HEK293 (cell line): Measurements from ENCODE around the gene SLC29A3.

ENCODE experiments used
- CTCF ChIP-seq: fragments of 450-650 bp; formaldehyde crosslinking; IDR thresholded peaks from 2 replicates; pipeline ENCODE4 v1.5.1; 2016; ENCODE audit warnings: missing biosample characterization, missing genetic modification characterization
- GLI4 ChIP-seq: fragments of 450-650 bp; formaldehyde crosslinking; IDR thresholded peaks from 2 replicates; pipeline ENCODE4 v1.5.1; 2016; ENCODE audit warnings: missing biosample characterization, missing genetic modification characterization
- IKZF3 ChIP-seq: fragments of 450-650 bp; IDR thresholded peaks from 2 replicates; pipeline ENCODE4 v1.5.0; 2018; ENCODE audit warnings: missing biosample characterization, mild to moderate bottlenecking, missing genetic modification characterization, moderate library complexity
- TSHZ1 ChIP-seq: fragments of 450-650 bp; formaldehyde crosslinking; IDR thresholded peaks from 2 replicates; pipeline ENCODE4 v1.5.1; 2016; ENCODE audit warnings: missing biosample characterization, missing genetic modification characterization, borderline replicate concordance
- ZNF274 ChIP-seq, 2 experiments: fragments of 200-500 bp in 1 of 2; fragments of 450-650 bp in 1 of 2; sonication (Bioruptor generic) in 1 of 2; formaldehyde crosslinking in 1 of 2; IDR thresholded peaks; 2 replicates each; pipeline versions ENCODE4 v1.5.1 to v1.6.1; 2014 to 2016; ENCODE audit warnings: borderline replicate concordance in 1 of 2, inconsistent platforms in 1 of 2, low read length in 1 of 2, missing biosample characterization in 1 of 2, missing genetic modification characterization in 1 of 2
- ZNF302 ChIP-seq: fragments of 450-650 bp; formaldehyde crosslinking; IDR thresholded peaks from 2 replicates; pipeline ENCODE4 v1.5.1; 2016; ENCODE audit warnings: missing biosample characterization, missing genetic modification characterization, low read depth
- ZNF362 ChIP-seq: fragments of 450-650 bp; formaldehyde crosslinking; IDR thresholded peaks from 2 replicates; pipeline ENCODE4 v1.5.1; 2016; ENCODE audit warnings: missing biosample characterization, missing genetic modification characterization
- ZNF670 ChIP-seq: fragments of 450-650 bp; formaldehyde crosslinking; IDR thresholded peaks from 2 replicates; pipeline ENCODE4 v1.5.1; 2016; ENCODE audit warnings: missing biosample characterization, missing genetic modification characterization, low read depth
- ZNF707 ChIP-seq: fragments of 450-650 bp; formaldehyde crosslinking; IDR thresholded peaks from 2 replicates; pipeline ENCODE4 v1.5.1; 2016; ENCODE audit warnings: missing biosample characterization, missing genetic modification characterization
- ZNF768 ChIP-seq: fragments of 450-650 bp; formaldehyde crosslinking; IDR thresholded peaks from 2 replicates; pipeline ENCODE4 v1.5.1; 2018; ENCODE audit warnings: missing biosample characterization, mild to moderate bottlenecking, missing genetic modification characterization
- ZSCAN18 ChIP-seq: fragments of 450-650 bp; formaldehyde crosslinking; IDR thresholded peaks from 2 replicates; pipeline ENCODE4 v1.5.1; 2016; ENCODE audit warnings: missing biosample characterization, missing genetic modification characterization

GRCh38 chr10:71323407-71323806, 4.3 kb downstream of the SLC29A3 start:
- no peak for TF ChIP-seq ZNF707 (tag by site-specific recombination)
- TF ChIP-seq ZNF670, result no peak
- TF ChIP-seq ZNF768 (tag by site-specific recombination), result no peak
- TF ChIP-seq GLI4 (tag by site-specific recombination), result no peak
- TF ChIP-seq ZNF362 (tag by site-specific recombination), result no peak
- TF ChIP-seq CTCF (tag by site-specific recombination), result no peak
- no peak for TF ChIP-seq ZSCAN18 (tag by site-specific recombination)
- TF ChIP-seq IKZF3 (tag by site-specific recombination), result no peak
- TF ChIP-seq TSHZ1 (tag by site-specific recombination), result no peak
- TF ChIP-seq ZNF302 (tag by site-specific recombination), result no peak
- TF ChIP-seq ZNF274 (IDR thresholded peaks at IDR 0.05; ENCODE audit: low read length), result no peak
- TF ChIP-seq ZNF274 (tag by site-specific recombination; IDR thresholded peaks at IDR 0.05; ENCODE audit: borderline replicate concordance), result no peak
